ENCODE measurements around the gene RBM39.
"Not testable (repeated sequence)": the region's sequence is repeated elsewhere in the genome, so short reads cannot be mapped to it uniquely, and the experiment has no call there.

The RBM39 gene

DNA sequence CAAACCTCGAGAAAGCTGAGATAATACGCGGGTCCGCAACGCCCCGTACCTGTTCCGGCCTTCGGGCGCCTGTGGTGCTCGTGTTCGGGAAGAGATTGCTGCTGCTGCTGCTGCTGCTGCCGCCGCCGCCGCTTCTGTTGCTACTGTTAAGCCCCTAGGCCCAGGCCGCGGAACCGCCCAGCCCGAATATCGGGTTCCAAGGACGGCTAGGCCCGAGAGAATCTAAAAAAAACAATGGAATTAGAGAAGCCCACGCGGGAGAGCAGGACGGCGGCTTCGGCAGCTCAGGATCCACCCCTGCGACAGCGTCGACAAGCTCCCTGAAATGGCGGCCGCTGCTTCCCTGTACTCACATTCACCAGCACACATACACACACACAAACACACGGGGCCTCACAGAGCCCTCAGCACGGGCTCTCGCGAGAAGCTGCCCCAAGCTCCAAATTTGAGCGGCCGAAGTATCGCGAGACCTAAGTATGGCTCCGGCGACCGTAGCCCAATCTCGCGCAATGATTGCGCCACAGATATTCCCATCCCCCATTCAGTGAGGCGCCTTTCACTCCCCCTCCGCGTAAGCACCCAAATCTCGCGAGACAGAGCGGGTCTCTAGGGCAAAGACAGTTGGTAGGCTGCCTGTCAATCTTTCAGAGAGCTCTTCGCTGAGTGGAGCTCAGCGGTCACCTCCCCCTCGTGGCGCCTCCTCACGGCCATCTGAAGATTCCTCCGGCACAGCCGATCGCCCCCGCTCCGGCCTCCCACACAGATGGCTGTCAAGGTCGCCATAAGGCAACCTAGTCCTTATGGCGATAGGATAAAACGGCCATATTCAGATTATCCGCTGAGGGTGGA, at the start of gene RBM39:
Gene RBM39 (minus strand): TSS at position 369 of the 849 bp plus-strand sequence. CDS start 1,386 bp downstream, outside the sequence.
- ChIA-PET POLR2A (interaction anchor here (0.6 to 3.7 kb wide), 64 partner anchors 9 to 629 kb away, joined by 3 to 53 read pairs (median 5); partner anchors contain the start of genes CEP250, CPNE1, ERGIC3 and PHF20), CTCF (interaction anchor here (0.5 to 0.6 kb wide), 2 partner anchors 76 to 397 kb away, joined by 3 to 4 read pairs; no protein-coding TSS in a partner anchor)
- peak; percentile 96 for DNase-seq (ENCODE audit: extremely low spot score)
- TF ChIP-seq L3MBTL2 (conservative IDR thresholded peaks at IDR 0.05) (peak; percentile 84), FOXK2 (IDR thresholded peaks at IDR 0.05) (peak; percentile 25; the same call in 1 of the 2 replicates), CTBP1 (IDR thresholded peaks at IDR 0.05; ENCODE audit: borderline replicate concordance) (no peak), FOXM1 (IDR thresholded peaks at IDR 0.05; ENCODE audit: borderline replicate concordance) (no peak), ELF4 (IDR thresholded peaks at IDR 0.05) (peak; percentile 87), NFRKB (IDR thresholded peaks at IDR 0.05) (peak; percentile 99), TARDBP (IDR thresholded peaks at IDR 0.05) (no peak), HDGF (IDR thresholded peaks at IDR 0.05; ENCODE audit: borderline replicate concordance) (0 out of 2 replicates have a peak, but pooled peaks have one; percentile 30), ARNT (IDR thresholded peaks at IDR 0.05) (0 out of 2 replicates have a peak, but pooled peaks have one; percentile 20), SUZ12 (IDR thresholded peaks at IDR 0.05) (no peak), BHLHE40 (IDR thresholded peaks at IDR 0.05; ENCODE audit: borderline replicate concordance) (no peak), FOXA1 (IDR thresholded peaks at IDR 0.05) (no peak), LEF1 (IDR thresholded peaks at IDR 0.05; ENCODE audit: borderline replicate concordance) (no peak), ZNF384 (IDR thresholded peaks at IDR 0.05) (no peak), SP1 (IDR thresholded peaks at IDR 0.05) (peak; percentile 97)
- TF ChIP-seq, protein P1, sequence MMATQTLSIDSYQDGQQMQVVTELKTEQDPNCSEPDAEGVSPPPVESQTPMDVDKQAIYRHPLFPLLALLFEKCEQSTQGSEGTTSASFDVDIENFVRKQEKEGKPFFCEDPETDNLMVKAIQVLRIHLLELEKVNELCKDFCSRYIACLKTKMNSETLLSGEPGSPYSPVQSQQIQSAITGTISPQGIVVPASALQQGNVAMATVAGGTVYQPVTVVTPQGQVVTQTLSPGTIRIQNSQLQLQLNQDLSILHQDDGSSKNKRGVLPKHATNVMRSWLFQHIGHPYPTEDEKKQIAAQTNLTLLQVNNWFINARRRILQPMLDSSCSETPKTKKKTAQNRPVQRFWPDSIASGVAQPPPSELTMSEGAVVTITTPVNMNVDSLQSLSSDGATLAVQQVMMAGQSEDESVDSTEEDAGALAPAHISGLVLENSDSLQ (IDR thresholded peaks at IDR 0.05): peak; percentile 100

DNA sequence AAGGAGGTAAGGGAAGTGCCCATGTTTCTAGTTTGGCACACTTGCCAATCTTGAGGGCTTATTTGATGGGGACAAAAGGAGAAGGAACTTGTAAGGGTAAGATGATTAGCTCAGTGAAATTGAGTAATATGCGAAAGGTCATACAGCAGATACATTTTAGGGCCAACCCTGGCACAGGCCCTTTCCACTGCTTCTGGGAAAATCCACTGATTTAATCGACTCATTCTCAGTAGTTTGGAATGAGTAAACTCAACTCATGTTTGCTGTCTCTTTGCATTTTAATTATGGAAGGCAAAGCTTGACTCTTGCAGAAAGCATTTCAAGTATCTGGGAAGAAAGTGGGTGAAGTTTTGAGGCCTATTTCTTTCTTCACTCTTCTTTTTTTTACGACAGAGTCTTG, 49.8 kb upstream of the RBM39 start:
- no peak for DNase-seq (ENCODE audit: extremely low spot score)
- ChIA-PET POLR2A (no interaction called here), CTCF (no interaction called here)
- TF ChIP-seq ARNT (IDR thresholded peaks at IDR 0.05): no peak

- DNase-seq (ENCODE audit: extremely low spot score): no peak
- POLR2A ChIA-PET: no interaction called here
- no peak for TF ChIP-seq BHLHE40 (IDR thresholded peaks at IDR 0.05; ENCODE audit: borderline replicate concordance)
- no peak for TF ChIP-seq NFRKB (IDR thresholded peaks at IDR 0.05)
- TF ChIP-seq ARNT (IDR thresholded peaks at IDR 0.05): no peak
- no peak for TF ChIP-seq SP1 (IDR thresholded peaks at IDR 0.05)
- TF ChIP-seq ELF4 (IDR thresholded peaks at IDR 0.05): no peak
- TF ChIP-seq FOXA1 (IDR thresholded peaks at IDR 0.05): no peak
- no peak for TF ChIP-seq ZNF384 (IDR thresholded peaks at IDR 0.05)
- TF ChIP-seq SUZ12 (IDR thresholded peaks at IDR 0.05): no peak
- TF ChIP-seq L3MBTL2 (conservative IDR thresholded peaks at IDR 0.05): no peak
- TF ChIP-seq FOXM1 (IDR thresholded peaks at IDR 0.05; ENCODE audit: borderline replicate concordance): no peak
- TF ChIP-seq, protein P1 (IDR thresholded peaks at IDR 0.05): no peak
- CTCF ChIA-PET: no interaction called here
Measured at GRCh38 chr20:35791097-35791496, 49.0 kb upstream of the RBM39 start.

DNA sequence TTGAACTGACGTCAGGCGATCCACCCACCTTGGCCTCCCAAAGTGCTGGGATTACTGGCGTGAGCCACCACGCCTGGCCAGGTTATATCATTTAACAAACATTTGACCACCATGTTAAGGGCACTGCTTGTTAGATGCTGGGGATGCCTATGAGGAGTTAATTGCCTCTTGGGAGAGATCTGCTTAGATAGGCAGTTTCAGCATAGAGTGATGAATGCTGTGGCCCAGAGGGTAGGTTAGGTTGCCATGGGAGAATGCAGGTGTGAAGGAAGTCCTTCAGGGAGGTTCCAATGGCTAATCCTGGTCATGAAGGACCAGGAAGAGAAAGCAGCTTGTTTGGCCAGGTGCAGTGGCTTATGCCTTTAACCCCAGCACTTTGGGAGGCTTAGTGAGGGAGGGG, 46.7 kb upstream of the RBM39 start:
- ChIA-PET POLR2A (no interaction called here), CTCF (no interaction called here)
- no peak for DNase-seq (ENCODE audit: extremely low spot score)
- no peak for TF ChIP-seq FOXA1 (IDR thresholded peaks at IDR 0.05)
- no peak for TF ChIP-seq FOXK2 (IDR thresholded peaks at IDR 0.05)
- no peak for TF ChIP-seq ARNT (IDR thresholded peaks at IDR 0.05)
- TF ChIP-seq HDGF (IDR thresholded peaks at IDR 0.05; ENCODE audit: borderline replicate concordance): no peak
- TF ChIP-seq CTBP1 (IDR thresholded peaks at IDR 0.05; ENCODE audit: borderline replicate concordance): no peak
- no peak for TF ChIP-seq BHLHE40 (IDR thresholded peaks at IDR 0.05; ENCODE audit: borderline replicate concordance)
- no peak for TF ChIP-seq TARDBP (IDR thresholded peaks at IDR 0.05)
- TF ChIP-seq SUZ12 (IDR thresholded peaks at IDR 0.05): no peak
- TF ChIP-seq SP1 (IDR thresholded peaks at IDR 0.05): no peak
- no peak for TF ChIP-seq ELF4 (IDR thresholded peaks at IDR 0.05)
- TF ChIP-seq, protein P1 (IDR thresholded peaks at IDR 0.05): no peak
- no peak for TF ChIP-seq NFRKB (IDR thresholded peaks at IDR 0.05)
- no peak for TF ChIP-seq LEF1 (IDR thresholded peaks at IDR 0.05; ENCODE audit: borderline replicate concordance)
- no peak for TF ChIP-seq FOXM1 (IDR thresholded peaks at IDR 0.05; ENCODE audit: borderline replicate concordance)
- no peak for TF ChIP-seq L3MBTL2 (conservative IDR thresholded peaks at IDR 0.05)
- no peak for TF ChIP-seq ZNF384 (IDR thresholded peaks at IDR 0.05)

DNA sequence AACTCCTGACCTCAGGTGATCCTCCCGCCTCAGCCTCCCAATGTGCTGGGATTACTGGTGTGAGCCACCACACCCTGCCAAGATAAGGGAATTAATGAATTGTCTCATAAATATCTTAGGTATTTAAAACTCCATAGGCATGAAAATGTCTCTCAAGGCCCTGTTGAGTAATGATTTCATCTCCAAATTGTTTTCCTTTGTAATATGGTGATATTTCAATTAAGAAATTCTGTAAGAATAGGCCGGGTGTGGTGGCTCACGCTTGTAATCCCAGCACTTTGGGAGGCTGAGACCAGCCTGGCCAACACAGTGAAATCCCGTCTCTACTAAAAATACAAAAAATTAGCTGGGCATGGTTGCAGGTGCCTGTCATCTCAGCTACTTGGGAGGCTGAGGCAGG, 43.5 kb upstream of the RBM39 start:
- POLR2A ChIA-PET; CTCF ChIA-PET; DNase-seq (ENCODE audit: extremely low spot score): not testable (repeated sequence)

DNA sequence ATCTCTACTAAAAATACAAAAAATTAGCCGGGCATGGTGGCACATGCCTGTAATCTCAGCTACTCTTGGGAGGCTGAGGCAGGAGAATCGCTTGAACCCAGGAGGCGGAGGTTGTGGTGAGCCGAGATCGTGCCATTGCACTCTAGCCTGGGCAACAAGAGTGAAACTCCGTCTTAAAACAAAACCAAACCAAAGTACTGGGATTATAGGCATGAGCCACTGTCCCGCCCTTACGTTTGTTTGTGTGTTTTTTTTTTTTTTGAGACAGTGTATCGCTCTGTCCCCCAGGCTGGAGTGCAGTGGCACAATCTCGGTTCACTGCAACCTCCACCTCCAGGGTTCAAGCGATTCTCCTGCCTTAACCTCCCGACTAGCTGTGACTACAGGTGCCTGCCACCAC, 41.8 kb upstream of the RBM39 start:
- DNase-seq (ENCODE audit: extremely low spot score); CTCF ChIA-PET; POLR2A ChIA-PET: not testable (repeated sequence)
